ENCODE data around the gene ZBED5.

Gene ZBED5

DNA sequence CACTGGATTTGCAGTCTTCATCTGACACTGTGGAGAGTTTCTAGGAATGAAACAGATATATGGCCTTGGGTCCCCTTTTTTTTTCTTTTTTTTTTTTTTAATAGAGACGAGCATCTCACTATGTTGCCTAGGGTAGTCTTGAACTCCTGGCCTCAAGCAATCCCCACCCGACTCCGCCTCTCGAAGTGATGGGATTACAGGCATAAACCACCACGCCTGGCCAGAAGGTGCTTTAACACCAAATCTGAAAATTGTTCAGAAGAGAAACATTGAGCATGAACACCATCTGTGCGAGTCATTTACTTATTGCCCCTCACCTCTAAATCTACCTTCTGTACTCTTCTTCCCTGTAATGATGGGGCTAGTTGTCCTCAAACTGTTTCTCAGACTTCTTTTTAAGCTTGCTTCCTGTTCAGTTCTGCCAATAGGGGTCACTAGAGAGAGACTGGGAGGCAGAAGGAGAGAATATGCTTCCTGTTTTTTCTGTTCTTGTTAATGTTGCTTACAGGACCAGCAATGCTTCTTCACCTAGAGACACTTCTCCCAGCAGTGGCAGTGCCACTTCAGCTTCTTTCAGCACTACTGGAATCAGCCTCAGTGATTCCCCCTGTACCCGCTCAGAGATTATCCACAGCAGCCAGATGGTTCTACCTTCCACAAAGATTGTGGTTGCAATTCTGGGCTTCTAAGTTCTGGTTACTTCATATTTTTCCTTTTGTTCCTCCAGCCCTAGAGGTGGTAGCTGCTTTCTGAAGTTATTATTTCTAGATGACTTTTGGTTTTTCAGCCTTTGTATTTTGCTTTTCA is 20.8 kb upstream of the ZBED5 start:
- peak; percentile 39 for DNase-seq (ENCODE audit: low spot score)

DNA sequence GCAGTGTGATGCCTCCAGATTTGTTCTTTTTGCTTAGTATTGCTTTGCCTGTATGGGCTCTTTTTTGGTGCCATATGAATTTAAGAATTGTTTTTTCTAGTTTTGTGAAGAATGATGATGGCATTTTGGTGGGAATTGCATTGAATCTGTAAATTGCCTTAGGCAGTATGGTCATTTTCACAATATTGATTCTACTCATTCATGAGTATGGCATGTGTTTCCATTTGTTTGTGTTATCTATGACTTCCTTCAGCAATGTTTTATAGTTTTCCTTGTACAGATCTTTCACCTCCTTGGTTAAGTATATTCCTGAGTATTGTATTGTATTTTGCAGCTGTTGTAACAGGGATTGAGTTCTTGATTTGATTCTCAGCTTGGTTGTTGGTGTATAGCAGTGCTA is 18.3 kb upstream of the ZBED5 start:
- no peak for DNase-seq (ENCODE audit: low spot score)

DNA sequence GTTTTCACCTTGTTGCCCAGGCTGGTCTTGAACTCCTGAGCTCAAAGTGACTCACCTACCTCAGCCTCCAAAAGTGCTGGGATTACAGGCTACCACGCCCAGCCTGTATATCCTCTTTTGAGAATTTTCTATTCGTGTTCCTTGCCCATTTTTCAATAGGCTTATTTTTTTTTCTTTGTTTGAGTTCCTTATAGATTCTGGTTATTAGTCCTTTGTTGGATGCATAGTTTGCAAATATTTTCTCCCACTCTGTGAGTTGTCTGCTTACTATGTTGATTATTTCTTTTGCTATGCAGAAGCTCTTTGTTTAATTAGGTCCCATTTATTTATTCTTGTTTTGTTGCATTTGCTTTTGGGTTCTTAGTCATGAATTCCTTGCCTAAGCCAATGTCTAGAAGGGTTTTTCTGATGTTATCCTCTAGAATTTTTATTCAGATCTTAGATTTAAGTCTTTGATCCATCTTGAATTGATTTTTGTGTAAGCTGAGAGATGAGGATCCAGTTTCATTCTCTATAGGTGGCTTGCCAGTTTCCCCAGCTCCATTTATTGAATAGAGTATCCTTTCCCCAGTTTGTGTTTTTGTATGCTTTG is 17.7 kb upstream of the ZBED5 start:
- no peak for DNase-seq (ENCODE audit: low spot score)

DNA sequence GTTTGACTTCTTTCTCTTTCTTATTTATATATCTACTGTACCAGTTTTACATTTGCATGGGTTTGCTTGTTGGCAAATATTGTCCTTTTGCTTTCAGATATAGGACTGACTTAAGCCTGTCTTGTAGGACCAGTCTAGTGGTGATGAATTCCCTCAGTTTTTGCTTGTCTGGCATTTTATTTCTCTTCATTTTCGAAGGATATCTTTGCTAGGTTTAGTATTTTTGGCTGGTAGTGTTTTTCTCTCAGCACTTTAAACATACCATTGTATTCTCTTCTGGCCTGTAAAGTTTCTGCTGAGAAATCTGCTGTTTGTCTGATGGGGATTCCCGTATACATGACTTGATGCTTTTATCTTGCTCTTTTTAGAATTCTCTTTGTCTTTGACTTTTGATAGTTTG is 14.2 kb upstream of the ZBED5 start:
- DNase-seq (ENCODE audit: low spot score): no peak

DNA sequence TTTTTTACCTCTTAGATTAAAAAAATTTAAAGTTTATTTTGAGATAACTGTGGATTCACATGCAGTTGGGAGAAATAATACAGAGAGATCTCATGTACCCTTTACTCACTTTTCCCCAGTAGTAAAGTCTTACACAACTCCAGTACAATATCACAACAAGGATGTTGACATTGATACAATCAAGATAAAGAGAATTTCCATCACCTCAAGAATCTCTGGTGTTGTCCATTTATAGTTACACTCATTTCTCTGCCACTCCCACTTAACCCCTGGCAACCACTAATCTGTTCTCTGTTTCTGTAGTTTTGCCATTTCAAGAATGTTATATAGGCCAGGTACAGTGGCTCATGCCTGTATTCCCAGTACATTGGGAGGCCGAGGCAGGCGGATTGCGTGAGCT is 10.5 kb upstream of the ZBED5 start:
- DNase-seq (ENCODE audit: low spot score): no peak

DNA sequence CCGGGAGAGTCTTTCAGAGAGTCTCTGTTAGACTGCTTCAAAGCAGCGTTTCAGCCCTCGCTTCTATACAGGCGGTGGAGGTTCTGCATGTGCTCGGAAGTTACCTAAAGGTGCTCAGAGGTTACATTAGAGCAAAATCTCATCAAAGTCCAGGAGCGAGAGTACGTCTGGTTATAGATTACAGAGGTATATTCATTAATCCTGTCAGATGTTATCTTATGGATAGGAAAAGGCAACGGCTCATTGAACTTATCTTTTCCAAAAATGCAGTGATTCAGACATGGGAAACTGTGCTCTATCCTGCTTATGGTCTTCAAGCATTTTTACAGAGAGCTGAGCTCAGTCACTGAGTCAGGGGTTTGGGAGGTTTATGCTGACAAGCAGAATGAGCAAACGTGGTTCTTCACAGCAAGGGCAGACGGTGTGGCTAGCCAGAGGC is 9.1 kb upstream of the ZBED5 start:
- no peak for DNase-seq (ENCODE audit: low spot score)

DNA sequence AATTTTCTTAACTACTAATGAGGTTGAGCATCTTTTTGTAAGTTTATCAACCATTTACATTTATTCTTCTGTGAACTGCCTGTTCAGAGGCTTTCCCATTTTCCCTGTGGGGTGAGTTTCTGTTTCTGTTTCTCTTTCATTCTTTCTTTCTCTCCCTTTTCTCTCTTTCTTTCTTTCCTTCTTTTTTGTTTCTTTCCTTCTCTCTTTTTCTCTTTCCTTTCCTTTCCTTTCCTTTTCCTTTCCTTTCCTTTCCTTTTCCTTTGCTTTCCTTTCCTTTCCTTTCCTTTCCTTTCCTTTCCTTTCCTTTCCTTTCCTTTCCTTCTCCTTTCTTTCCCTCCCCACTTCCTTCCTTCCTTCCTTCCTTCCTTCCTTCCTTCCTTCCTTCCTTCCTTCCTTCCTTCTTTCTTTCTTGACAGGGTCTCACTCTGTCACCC is 8.0 kb upstream of the ZBED5 start:
- DNase-seq (ENCODE audit: low spot score): no peak

DNA sequence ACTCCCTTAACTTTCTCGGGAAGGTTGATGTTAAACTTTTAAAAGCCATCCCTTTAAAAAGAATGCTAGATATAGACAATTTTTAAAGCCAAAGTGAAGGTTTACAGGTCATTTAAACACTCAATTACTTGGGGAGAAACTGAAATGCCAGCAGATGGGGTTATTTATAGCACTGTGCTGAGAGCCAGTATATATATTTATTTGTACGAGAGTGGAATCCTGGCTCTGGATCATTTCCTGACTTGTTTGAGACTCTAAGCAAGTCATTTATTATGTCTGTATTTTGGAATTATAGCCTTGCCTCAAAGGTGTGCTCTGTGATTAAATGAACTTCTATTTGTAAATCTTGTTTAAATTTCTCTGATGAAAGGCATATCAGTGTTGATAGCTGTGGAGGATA is 6.8 kb upstream of the ZBED5 start:
- no peak for DNase-seq (ENCODE audit: low spot score)

DNA sequence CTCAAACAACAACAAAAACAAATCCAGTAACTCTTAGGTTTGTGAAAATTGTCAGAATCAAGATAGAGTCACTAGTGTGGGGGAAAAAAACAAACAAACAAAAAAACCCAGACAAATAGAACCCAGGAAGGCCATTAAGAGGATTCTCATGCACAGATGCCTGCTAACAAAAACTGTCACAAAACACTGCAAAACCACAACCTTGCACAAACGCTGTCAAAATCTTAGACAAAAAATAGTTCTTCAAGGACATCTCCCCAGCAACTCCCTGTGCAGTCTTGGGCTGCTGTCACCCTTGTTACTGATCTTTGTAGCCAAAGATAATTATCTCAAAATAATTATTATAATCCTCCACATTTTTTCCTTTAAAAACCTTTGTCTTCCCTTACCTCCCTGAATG is 4.6 kb upstream of the ZBED5 start:
- DNase-seq (ENCODE audit: low spot score): no peak

DNA sequence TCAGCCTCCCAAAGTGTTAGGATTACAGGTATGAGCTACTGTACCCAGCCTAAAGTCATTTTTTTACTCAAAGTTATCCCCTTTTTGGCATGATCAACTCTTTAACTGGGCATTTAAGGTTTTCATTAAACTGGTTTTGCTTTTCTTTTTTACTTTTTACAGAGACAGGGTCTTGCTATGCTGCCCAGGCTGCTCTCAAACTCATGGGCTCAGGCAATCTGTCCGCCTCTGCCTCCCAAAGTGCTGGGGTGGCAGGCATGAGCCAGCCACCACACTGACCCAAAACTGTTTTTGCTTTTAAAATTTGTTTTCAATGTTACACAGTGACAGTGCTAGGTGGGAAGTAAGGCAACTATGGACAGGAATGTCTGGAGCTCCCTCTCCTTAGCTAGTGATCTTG is 3.9 kb upstream of the ZBED5 start:
- no peak for DNase-seq (ENCODE audit: low spot score)

DNA sequence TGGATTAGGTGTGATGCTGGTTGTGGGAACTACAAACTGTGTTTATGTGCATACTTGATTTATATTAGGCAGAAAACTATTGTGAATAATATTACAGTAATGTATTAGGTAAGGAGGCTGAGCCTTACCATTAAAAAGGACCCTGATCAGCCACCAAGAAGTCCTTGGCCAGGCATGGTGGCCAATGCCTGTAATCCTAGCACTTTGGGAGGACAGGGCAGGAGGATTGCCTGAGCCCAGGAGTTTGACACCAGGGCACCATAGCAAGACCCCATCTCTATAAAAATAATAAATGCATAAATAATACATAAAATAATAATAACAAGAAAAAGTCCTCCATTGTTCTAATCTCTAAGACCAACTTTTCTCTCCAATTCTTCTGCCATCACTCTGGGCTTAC is 3.2 kb upstream of the ZBED5 start:
- DNase-seq (ENCODE audit: low spot score): no peak

DNA sequence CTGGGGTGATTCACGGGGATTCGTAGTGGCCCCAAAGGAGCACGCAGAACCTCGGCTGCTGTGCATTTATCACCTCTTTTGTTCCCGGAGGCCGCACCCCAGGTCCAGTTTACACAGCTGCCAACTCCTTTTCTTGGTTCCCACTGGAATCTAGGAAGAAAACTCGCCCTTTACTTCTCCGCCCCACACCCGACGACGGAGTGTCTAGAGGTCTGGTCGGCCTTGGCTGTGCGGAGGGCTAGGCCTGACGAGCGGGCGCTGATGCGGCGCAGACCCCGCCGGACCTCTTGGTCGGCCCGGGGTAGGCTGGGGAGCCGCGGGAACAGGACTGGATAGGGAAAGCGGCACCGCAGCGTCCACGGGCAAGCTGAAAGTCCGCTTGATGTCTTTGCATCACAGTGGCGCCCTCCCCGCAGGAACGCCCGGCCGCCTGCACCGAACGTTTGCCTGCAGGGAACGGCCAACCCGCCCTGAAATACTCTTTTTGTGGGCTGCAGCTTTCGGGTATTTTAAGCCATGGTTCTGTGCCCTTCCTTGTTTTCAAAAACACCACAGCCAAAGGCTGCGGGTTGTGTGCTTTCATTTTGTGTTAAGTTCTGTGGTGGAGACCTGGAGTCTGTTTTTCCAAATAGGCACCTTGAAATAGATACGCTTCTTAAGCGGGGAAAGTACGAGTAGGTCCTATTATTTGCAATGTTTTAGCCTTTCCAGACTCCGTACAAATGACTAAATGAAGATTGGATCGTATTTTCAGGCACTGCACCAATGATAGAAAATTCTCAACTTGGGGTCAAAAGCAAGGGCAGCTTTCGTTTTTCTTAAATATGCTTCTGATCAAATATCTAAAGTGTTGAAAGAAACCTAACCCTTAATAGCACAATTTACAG is 829 bp upstream of the ZBED5 start:
- DNase-seq (ENCODE audit: low spot score): peak; percentile 46

DNA sequence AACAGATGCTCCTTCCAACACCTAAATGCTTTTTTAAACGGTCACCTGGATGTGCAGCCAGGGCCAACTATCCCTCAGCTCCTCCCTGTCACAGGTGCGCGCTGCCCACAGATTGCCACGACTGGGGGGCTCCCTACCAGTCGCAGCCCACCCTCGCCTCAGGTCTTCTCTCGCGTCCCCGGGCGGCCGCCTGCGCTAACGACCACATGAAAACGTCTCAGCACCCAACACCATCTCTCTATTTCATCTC is 469 bp downstream of the ZBED5 start:
- DNase-seq (ENCODE audit: low spot score): no peak

DNA sequence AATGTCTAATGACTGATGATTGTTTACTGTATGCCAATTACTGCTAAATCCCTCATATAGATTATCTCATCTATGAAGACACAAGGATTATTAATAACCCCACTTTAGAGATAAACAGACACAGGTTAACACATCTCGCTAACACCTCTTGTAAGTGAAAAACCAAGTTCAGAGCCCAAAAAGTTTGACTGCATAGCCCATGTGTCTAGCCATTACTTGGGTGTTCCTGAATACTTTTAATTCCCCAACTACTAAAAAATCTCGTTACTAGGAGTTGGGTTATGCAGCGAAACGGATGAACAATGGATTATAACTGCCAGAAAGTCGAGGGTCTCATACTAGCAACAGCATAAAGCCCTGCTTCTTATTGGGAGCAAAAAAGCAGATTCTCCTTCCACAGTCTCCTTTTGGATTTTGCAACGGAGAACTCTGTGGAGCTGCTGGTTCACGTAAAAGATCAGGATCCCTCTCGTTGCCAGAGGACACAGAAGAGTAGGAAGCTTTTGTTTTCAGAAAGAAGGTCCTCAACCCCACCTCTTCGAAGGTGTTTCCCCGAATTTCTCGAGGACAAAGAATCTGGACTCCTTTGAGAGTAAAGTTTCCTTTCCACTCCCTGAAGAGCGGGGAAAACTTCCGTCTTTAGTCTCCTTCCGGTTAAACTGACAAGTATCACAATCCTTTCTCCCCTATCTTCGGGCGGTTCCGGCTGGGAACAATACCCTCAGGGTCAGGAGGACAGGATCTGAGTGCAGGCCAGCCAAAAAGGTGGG is 979 bp downstream of the ZBED5 start:
- DNase-seq (ENCODE audit: low spot score): peak; percentile 18

DNA sequence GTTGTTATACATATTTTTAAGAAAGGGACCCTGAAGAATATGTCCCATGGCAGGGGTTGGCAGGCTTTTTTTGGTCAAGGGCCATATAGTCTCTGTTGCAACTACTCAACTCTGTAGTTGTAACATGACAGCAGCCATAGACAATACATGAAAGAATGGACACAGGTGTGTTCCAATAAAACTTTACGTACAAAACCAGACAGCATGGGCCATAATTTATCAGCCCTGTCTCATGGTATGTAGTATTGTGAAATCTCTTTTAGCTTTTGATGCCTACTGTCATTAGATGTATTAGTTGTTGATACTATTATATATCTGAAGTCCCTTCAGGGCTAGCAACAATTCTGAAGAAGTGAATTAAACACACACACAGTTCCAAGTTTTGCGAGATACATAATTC is 2.6 kb downstream of the ZBED5 start:
- DNase-seq (ENCODE audit: low spot score): no peak

DNA sequence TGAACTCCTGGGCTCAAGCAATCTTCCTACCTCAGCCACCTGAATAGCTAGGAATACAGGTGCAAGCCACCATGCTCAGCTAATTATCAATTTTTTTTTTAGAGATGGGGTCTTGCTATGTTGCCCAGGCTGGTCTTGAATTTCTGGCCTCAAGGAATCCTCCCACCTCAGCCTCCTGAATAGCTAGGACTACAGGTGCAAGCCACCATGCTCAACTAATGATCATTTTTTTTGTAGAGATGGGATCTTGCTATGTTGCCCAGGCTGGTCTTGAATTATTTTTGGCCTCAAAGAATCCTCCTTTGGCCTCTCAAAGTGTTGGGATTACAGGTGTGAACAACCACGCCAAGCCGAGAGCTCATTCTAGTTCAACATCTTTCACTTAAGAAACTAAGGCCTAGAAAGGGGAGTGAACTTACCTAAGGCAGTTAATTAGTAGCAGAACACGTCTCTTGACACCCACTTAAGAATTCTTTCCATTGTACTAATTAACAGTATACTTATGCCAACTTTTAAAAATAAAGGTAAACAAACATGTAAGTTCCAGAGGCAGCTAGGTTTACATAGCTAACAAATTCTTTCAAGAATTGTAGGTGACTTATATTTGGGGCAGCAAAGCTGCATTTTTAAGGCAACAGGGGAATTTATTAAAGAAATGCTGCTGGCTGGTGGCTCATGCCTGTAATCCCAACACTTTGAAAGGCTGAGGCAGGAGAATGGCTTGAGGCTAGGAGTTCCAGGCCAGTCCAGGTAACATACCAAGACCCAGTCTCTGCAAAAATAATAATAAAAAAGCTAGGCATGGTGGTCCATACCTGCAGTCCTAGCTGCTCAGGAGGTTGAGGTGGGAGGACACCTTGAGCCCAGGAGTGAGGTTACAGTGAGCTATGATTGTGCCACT is 9.6 kb downstream of the ZBED5 start:
- no peak for DNase-seq (ENCODE audit: low spot score)

DNA sequence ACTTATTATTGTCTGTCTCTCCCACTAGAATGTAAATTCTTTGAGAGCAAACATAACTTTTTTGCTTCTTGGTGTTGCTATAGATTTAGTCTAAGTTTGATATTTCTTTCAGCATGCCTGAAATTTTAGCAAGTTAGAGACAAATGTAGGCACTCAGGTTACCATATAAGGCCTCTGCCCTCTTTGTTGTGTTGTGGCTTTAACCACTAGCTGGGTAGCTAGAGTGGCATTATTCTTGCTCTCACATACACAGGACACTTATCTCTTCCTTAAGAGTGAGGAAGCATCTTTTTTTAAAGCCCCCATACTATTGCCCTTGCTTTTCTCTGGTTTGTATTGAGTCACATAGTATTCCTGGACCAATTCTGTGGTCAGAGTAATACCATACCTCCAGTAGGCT is 11.2 kb downstream of the ZBED5 start:
- DNase-seq (ENCODE audit: low spot score): no peak

DNA sequence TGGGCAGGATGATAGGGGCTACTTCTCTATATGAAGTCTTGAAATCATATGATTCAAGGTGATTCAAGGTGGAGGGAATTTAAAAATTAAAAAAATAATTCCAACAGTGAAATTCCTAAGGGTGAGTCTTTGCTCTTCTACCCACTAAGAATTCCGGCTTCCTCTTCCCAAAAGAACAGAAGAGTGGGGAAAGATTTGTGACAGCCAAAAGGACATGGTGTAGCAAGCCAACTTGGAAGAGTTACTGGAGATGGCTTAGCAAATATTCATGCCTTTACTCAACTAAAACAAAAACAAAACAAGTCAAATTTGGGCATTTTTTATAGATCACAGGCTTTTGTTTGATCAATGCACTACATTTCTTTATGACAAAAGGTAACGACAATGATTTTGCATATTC is 12.3 kb downstream of the ZBED5 start:
- DNase-seq (ENCODE audit: low spot score): no peak

DNA sequence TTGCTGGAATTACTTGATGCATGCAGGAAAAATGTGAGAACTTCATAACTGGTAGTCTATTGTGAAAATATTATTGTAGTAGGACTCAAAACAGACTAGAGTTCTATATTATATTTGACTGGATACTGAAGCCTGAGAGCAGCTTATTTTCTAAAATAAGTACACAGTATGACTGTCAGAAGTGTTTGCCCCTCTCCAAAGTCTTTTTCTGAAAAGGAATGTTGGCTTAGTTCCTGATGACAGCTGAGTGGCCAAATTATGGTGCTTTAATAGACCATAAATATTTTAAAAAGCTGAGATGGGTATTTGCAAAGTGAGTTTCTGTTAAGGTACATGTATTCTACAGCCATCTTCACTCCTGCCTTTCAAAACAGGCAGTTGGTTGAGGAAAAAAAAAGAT is 13.1 kb downstream of the ZBED5 start:
- no peak for DNase-seq (ENCODE audit: low spot score)

DNA sequence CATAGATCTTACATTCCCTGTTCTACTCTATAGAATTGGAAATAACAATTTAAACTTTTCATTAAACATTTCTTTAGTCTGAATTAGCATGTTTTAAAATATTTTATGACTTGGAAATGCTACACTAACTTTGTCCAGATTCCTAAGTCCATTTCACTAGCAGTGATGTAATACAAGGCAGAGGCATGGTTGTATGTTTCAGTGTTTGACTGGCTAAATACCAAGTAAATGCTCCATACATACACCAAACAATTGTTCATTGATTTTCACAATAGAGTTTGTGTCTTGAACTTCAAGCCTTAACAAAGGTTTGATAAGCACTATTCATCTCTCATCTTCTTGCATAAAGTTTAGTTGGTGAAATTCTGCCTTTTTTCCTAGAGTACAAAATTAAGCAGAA is 13.5 kb downstream of the ZBED5 start:
- no peak for DNase-seq (ENCODE audit: low spot score)

DNA sequence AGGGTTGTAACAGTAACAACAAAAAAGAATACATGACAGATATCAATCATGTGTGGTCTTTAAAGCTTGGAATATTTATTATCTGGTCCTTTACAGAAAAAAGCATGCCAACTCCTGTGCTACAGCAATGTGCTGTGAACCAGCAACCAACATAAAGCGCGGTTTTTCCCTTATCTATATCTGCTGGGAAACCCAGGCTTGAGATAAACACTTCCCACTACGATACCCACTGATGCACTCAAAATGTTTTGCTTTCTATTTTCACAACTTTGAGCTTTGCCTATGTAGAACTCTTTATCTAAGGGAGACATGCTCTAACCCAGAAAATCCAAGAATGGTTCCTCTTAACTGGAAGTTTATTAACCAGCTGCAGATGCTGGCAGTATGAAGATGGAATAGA is 19.0 kb downstream of the ZBED5 start:
- no peak for DNase-seq (ENCODE audit: low spot score)

All from AG08396 (cell line).